DND-41 (cell line): Measurements from ENCODE around the gene JMJD1C.

ENCODE experiments used
- CTCF ChIP-seq: IDR thresholded peaks from 2 replicates; pipeline ENCODE4 v1.5.1; 2012; ENCODE audit warnings: borderline replicate concordance, low read length, moderate library complexity, mild to moderate bottlenecking; ENCODE audit not compliant: poor library complexity, severe bottlenecking; ENCODE audit errors: extremely low read depth
- EZH2 ChIP-seq: IDR thresholded peaks from 3 replicates; pipeline ENCODE4 v1.6.1; 2012; ENCODE audit warnings: borderline replicate concordance, low read depth, mild to moderate bottlenecking, moderate library complexity, low read length, inconsistent platforms; ENCODE audit not compliant: severe bottlenecking

- TF ChIP-seq CTCF (no peak), EZH2 (no peak)
Observed at GRCh38 chr10:63320683-63321082, 145.1 kb downstream of the JMJD1C start.
